Lung microvascular endothelial cell (primary cell): ENCODE data around the gene ZNF337. TPM values are rescaled to one million over a fixed set of nuclear protein-coding genes. Genes with fewer than 3 reads are reported as not detected.
"Not testable (repeated sequence)": the region's sequence is repeated elsewhere in the genome, so short reads cannot be mapped to it uniquely, and the experiment has no call there.

ENCODE experiments used
- DNase-seq, 2 donors: peaks; one replicate each; pipeline versions ENCODE4 v3.0.0 to v3.0.0-alpha.2; 2010; ENCODE audit warnings: low read depth in 2 of 2
- total RNA-seq: library from RNA; depleted of rRNA; stranded (reverse); fragments of >200 nt; gene quantifications from 2 replicates; pipeline ENCODE4 v1.2.1, GENCODE V29; 2014

ZNF337 gene
- 8.7 and 12.5 TPM in 2 replicates for total RNA-seq

- peak; percentile 96 to 97 for DNase-seq
Measured at GRCh38 chr20:25696371-25697131, at the start of gene ZNF337. Gene ZNF337 (minus strand): TSS chr20:25696853. CDS start chr20:25686417, 10,436 bp downstream.

GRCh38 chr20:25745738-25746137, 49.1 kb upstream of the ZNF337 start:
- DNase-seq: no peak

GRCh38 chr20:25745100-25745499, 48.4 kb upstream of the ZNF337 start:
- DNase-seq: no peak

GRCh38 chr20:25744261-25744660, 47.6 kb upstream of the ZNF337 start:
- DNase-seq: no peak

GRCh38 chr20:25741088-25741487, 44.4 kb upstream of the ZNF337 start:
- DNase-seq: no peak

- DNase-seq: peak; percentile 40 to 49
Measured at GRCh38 chr20:25739615-25740320, 43.1 kb upstream of the ZNF337 start.

GRCh38 chr20:25738198-25738597, 41.5 kb upstream of the ZNF337 start:
- no peak for DNase-seq

- DNase-seq: no peak
Measured at GRCh38 chr20:25733903-25734302, 37.2 kb upstream of the ZNF337 start.

- DNase-seq: no peak
Measured at GRCh38 chr20:25730862-25731261, 34.2 kb upstream of the ZNF337 start.

GRCh38 chr20:25726357-25726756, 29.7 kb upstream of the ZNF337 start:
- no peak for DNase-seq

- DNase-seq: no peak
Measured at GRCh38 chr20:25725639-25726038, 29.0 kb upstream of the ZNF337 start.

- no peak for DNase-seq
Measured at GRCh38 chr20:25723975-25724374, 27.3 kb upstream of the ZNF337 start.

- DNase-seq: no peak
Measured at GRCh38 chr20:25720285-25720684, 23.6 kb upstream of the ZNF337 start.

- DNase-seq: not testable (repeated sequence)
Measured at GRCh38 chr20:25718896-25719809, 22.5 kb upstream of the ZNF337 start.

- no peak for DNase-seq
Measured at GRCh38 chr20:25707695-25708094, 11.0 kb upstream of the ZNF337 start.

GRCh38 chr20:25706793-25707192, 10.1 kb upstream of the ZNF337 start:
- no peak for DNase-seq

- DNase-seq: no peak
Measured at GRCh38 chr20:25705830-25706351, 9.2 kb upstream of the ZNF337 start.

GRCh38 chr20:25704303-25704702, 7.7 kb upstream of the ZNF337 start:
- not testable (repeated sequence) for DNase-seq

GRCh38 chr20:25700835-25701234, 4.2 kb upstream of the ZNF337 start:
- not testable (repeated sequence) for DNase-seq

GRCh38 chr20:25699914-25700313, 3.3 kb upstream of the ZNF337 start:
- DNase-seq: peak; percentile 10 to 13

GRCh38 chr20:25697132-25697446, 436 bp upstream of the ZNF337 start:
- no peak for DNase-seq
